GM12878 (cell line): Measurements from ENCODE around the gene NANOS2. TPM values are rescaled to one million over a fixed set of nuclear protein-coding genes. Genes with fewer than 3 reads are reported as not detected.

Source experiments
- ATF2 ChIP-seq: IDR thresholded peaks from 2 replicates; pipeline ENCODE4 v1.6.1; 2012; ENCODE audit warnings: low read length, inconsistent platforms
- CREM ChIP-seq: IDR thresholded peaks from 2 replicates; pipeline ENCODE4 v1.6.1; 2014; ENCODE audit warnings: antibody characterized with exemption, low read depth
- ETV6 ChIP-seq, 2 experiments: fragments of 450-650 bp in 1 of 2; IDR thresholded peaks in 1 of 2; conservative IDR thresholded peaks in 1 of 2; 2 replicates each; pipeline ENCODE4 v1.6.1; 2014; ENCODE audit warnings: antibody characterized with exemption in 1 of 2, borderline replicate concordance in 1 of 2, low read depth in 1 of 2, mild to moderate bottlenecking in 1 of 2, moderate library complexity in 1 of 2
- GATAD2B ChIP-seq: fragments of 450-650 bp; conservative IDR thresholded peaks from 2 replicates; pipeline ENCODE4 v1.6.1; 2017; ENCODE audit warnings: low read depth, mild to moderate bottlenecking, moderate library complexity
- MEF2B ChIP-seq: fragments of 450-650 bp; IDR thresholded peaks from 2 replicates; pipeline ENCODE4 v1.6.1; 2018; ENCODE audit warnings: mild to moderate bottlenecking, moderate library complexity; ENCODE audit not compliant: partially characterized antibody, poor library complexity, severe bottlenecking
- NBN ChIP-seq: fragments of 450-650 bp; IDR thresholded peaks from 2 replicates; pipeline ENCODE4 v1.6.1; 2016
- NRF1 ChIP-seq: conservative IDR thresholded peaks from 2 replicates; pipeline ENCODE4 v1.6.1; 2011; ENCODE audit warnings: mild to moderate bottlenecking, low read depth, low read length, improper control_type of control experiment
- PAX8 ChIP-seq: fragments of 450-650 bp; IDR thresholded peaks from 2 replicates; pipeline ENCODE4 v1.6.1; 2017; ENCODE audit warnings: mild to moderate bottlenecking, moderate library complexity
- PRDM15 ChIP-seq: fragments of 450-650 bp; formaldehyde crosslinking; IDR thresholded peaks from 2 replicates; pipeline ENCODE4 v1.4.0; 2020; ENCODE audit warnings: mild to moderate bottlenecking, moderate library complexity
- SKIL ChIP-seq: fragments of 450-650 bp; IDR thresholded peaks from 2 replicates; pipeline ENCODE4 v1.6.1; 2017; ENCODE audit warnings: mild to moderate bottlenecking, low read depth, inconsistent platforms; ENCODE audit not compliant: poor library complexity, severe bottlenecking
- TBL1XR1 ChIP-seq: IDR thresholded peaks from 2 replicates; pipeline ENCODE4 v1.6.1; 2012; ENCODE audit warnings: low read depth, low read length, improper control_type of control experiment
- YY1 ChIP-seq: IDR thresholded peaks from 2 replicates; pipeline ENCODE4 v1.6.1; 2011; ENCODE audit warnings: low read depth, mild to moderate bottlenecking, low read length
- ZNF622 ChIP-seq: fragments of 450-650 bp; IDR thresholded peaks from 2 replicates; pipeline ENCODE4 v1.6.1; 2017; ENCODE audit warnings: mild to moderate bottlenecking, inconsistent platforms
- polyA plus RNA-seq, 11 experiments: library from polyadenylated mRNA; depleted of rRNA in 4 of 11; unstranded in 6 of 11; stranded (reverse) in 5 of 11; fragments of >200 nt; fragmentation: Nextera tagmentation in 4 of 11; fragmentation: Illumina TruSeq in 1 of 11; extraction: Ambion mirVana in 4 of 11; extraction: Trizol in 1 of 11; gene quantifications; 1 replicate in 1 of 11; 2 replicates in 10 of 11; pipeline versions ENCODE4 v1.2.1 to v1.2.3, GENCODE V29; 2011 to 2016; ENCODE audit warnings: inconsistent platforms in 2 of 11, missing spikeins in 2 of 11, low read depth in 1 of 11
- total RNA-seq, 4 experiments: library from RNA; depleted of rRNA in 3 of 4; stranded (reverse); fragments of >200 nt in 3 of 4; fragmentation: Illumina TruSeq in 1 of 4; extraction: Trizol in 1 of 4; gene quantifications; 2 replicates each; pipeline versions ENCODE4 v1.2.1 to v1.2.3, GENCODE V29; 2013 to 2021

Gene NANOS2
- total and polyA plus RNA-seq, 10 of the 15 experiments (the other 5 are each of a cell fraction or from before 2014, with no cell fraction given) = not detected

GRCh38 chr19:45902651-45903625 lies 11.6 kb downstream of the NANOS2 start (continued):
- TF ChIP-seq YY1 (no peak), MEF2B (no peak), PRDM15 (CRISPR knock-in tag) (no peak), SKIL (no peak), TBL1XR1 (no peak), CREM (no peak), NRF1 (peak; percentile 98), NBN (peak; percentile 35), ATF2 (no peak), ZNF622 (no peak), ETV6 (conservative IDR thresholded peaks at IDR 0.05 in 1 of 2, IDR thresholded peaks at IDR 0.05 in 1 of 2; ENCODE audit: borderline replicate concordance in 1 of 2, low read depth in 1 of 2) (no peak), GATAD2B (peak; percentile 53), PAX8 (no peak)
